Nephron (organoid): Measurements from ENCODE around the gene GATA6.

ENCODE experiments used
- H3K27ac Mint-ChIP-seq, 3 experiments: 2 replicates each; pipeline ENCODE4 v1.8.0; 2020; ENCODE audit warnings: mixed read lengths in 3 of 3, mild to moderate bottlenecking in 2 of 3, moderate library complexity in 1 of 3
- H3K27me3 Mint-ChIP-seq: 2 replicates; pipeline ENCODE4 v1.8.0; 2021; ENCODE audit warnings: low read depth, mild to moderate bottlenecking, moderate library complexity, mixed read lengths
- H3K36me3 Mint-ChIP-seq: 2 replicates; pipeline ENCODE4 v1.8.0; 2020; ENCODE audit warnings: low read depth, mixed read lengths
- H3K4me1 Mint-ChIP-seq: 2 replicates; pipeline ENCODE4 v1.8.0; 2020; ENCODE audit warnings: mixed read lengths
- H3K4me3 Mint-ChIP-seq, 3 experiments: 2 replicates each; pipeline ENCODE4 v1.8.0; 2020; ENCODE audit warnings: mild to moderate bottlenecking in 3 of 3, mixed read lengths in 3 of 3, moderate library complexity in 2 of 3
- H3K9me3 Mint-ChIP-seq: 2 replicates; pipeline ENCODE4 v1.8.0; 2020; ENCODE audit warnings: mixed read lengths
- CTCF ChIP-seq, 3 experiments: fragments of 200-600 bp; sonication (generic); IDR thresholded peaks; one replicate each; pipeline ENCODE4 v1.5.0; 2021; ENCODE audit warnings: antibody characterized with exemption in 3 of 3; ENCODE audit not compliant: unreplicated experiment in 3 of 3

Gene GATA6

GRCh38 chr18:22186484-22186971, 17.1 kb downstream of the GATA6 start:
- peaks cover 32% of the 10 kb centered on the region for H3K4me1 Mint-ChIP-seq
- H3K36me3 Mint-ChIP-seq: peaks cover 29% of the 10 kb centered on the region
- H3K4me3 Mint-ChIP-seq: no peak overlapping the region
- TF ChIP-seq CTCF (IDR thresholded peaks at IDR 0.05; ENCODE audit: unreplicated experiment in 3 of 3): no peak
- H3K9me3 Mint-ChIP-seq: no peaks in the 10 kb centered on the region
- peaks cover 35% of the 10 kb centered on the region for H3K27me3 Mint-ChIP-seq
- peak overlapping the region in 2 of 3 experiments; percentile 52 to 70 for H3K27ac Mint-ChIP-seq

GRCh38 chr18:22188559-22189267, 19.3 kb downstream of the GATA6 start:
- H3K27me3 Mint-ChIP-seq: peaks cover 21% of the 10 kb centered on the region
- H3K9me3 Mint-ChIP-seq: no peaks in the 10 kb centered on the region
- H3K36me3 Mint-ChIP-seq: peaks cover 14% of the 10 kb centered on the region
- peaks cover 52% of the 10 kb centered on the region for H3K4me1 Mint-ChIP-seq
- peak overlapping the region in 2 of 3 experiments; percentile 5 to 17 for H3K4me3 Mint-ChIP-seq
- peak overlapping the region; percentile 32 to 88 (median 44) for H3K27ac Mint-ChIP-seq
- TF ChIP-seq CTCF (IDR thresholded peaks at IDR 0.05; ENCODE audit: unreplicated experiment in 3 of 3): no peak

GRCh38 chr18:22189449-22190166, 20.2 kb downstream of the GATA6 start:
- peak overlapping the region in 2 of 3 experiments; percentile 29 to 57 for H3K4me3 Mint-ChIP-seq
- H3K4me1 Mint-ChIP-seq: peaks cover 61% of the 10 kb centered on the region
- no peaks in the 10 kb centered on the region for H3K9me3 Mint-ChIP-seq
- peaks cover 25% of the 10 kb centered on the region for H3K27me3 Mint-ChIP-seq
- peak overlapping the region; percentile 44 to 88 (median 85) for H3K27ac Mint-ChIP-seq
- peaks cover 9% of the 10 kb centered on the region for H3K36me3 Mint-ChIP-seq
- no peak for TF ChIP-seq CTCF (IDR thresholded peaks at IDR 0.05; ENCODE audit: unreplicated experiment in 3 of 3)

GRCh38 chr18:22191346-22191695, 21.9 kb downstream of the GATA6 start:
- Mint-ChIP-seq H3K36me3 (peaks cover under 1% of the 10 kb centered on the region), H3K4me1 (peaks cover 63% of the 10 kb centered on the region), H3K9me3 (no peaks in the 10 kb centered on the region), H3K27ac (peak overlapping the region; percentile 84 to 94 (median 88)), H3K4me3 (no peak overlapping the region), H3K27me3 (peaks cover 12% of the 10 kb centered on the region)
- no peak for TF ChIP-seq CTCF (IDR thresholded peaks at IDR 0.05; ENCODE audit: unreplicated experiment in 3 of 3)

GRCh38 chr18:22191923-22192322, 22.5 kb downstream of the GATA6 start:
- Mint-ChIP-seq H3K36me3 (no peaks in the 10 kb centered on the region), H3K4me3 (peak overlapping the region; percentile 8 to 23 (median 22)), H3K27ac (peak overlapping the region; percentile 84 to 94 (median 88)), H3K9me3 (no peaks in the 10 kb centered on the region), H3K27me3 (peaks cover 11% of the 10 kb centered on the region), H3K4me1 (peaks cover 63% of the 10 kb centered on the region)
- TF ChIP-seq CTCF (IDR thresholded peaks at IDR 0.05; ENCODE audit: unreplicated experiment in 3 of 3): no peak
